Endothelial cell of umbilical vein (primary cell): ENCODE measurements around the gene PLEKHG7. TPM values are rescaled to one million over a fixed set of nuclear protein-coding genes. Genes with fewer than 3 reads are reported as not detected.

Experiments
- BruUV-seq: library from RNA; stranded (reverse); fragments of 400-500 nt; replicated peaks from 2 replicates; lab custom pipeline; 2021; lab: Mats Ljungman, UMichigan
- CTCF ChIA-PET: fragments of 300-600, 350-600 bp; sonication (Branson Sonifier 250); formaldehyde crosslinking; loops from one replicate; lab custom pipeline; 2021; ENCODE audit warnings: antibody characterized with exemption, inconsistent platforms; lab: Charles Lee
- POLR2A ChIA-PET: fragments of 300-600, 350-600 bp; sonication (Branson Sonifier 250); formaldehyde crosslinking; loops from one replicate; lab custom pipeline; 2021; ENCODE audit warnings: antibody characterized with exemption, inconsistent platforms; lab: Charles Lee
- DNase-seq: peaks from one replicate; pipeline ENCODE4 v3.0.0-alpha.2; 2011; ENCODE audit warnings: low read depth, low spot score
- FAIRE-seq: peaks from 2 replicates; lab custom pipeline; 2011; peaks lifted over from hg19 to GRCh38; lab: Jason Lieb, UNC
- H2AFZ ChIP-seq: 2 replicates; pipeline ENCODE4 v1.6.0; 2012; ENCODE audit warnings: low read depth, low read length, control low read depth, inconsistent platforms
- H3K27ac ChIP-seq: 2 replicates; pipeline ENCODE4 v1.5.1; 2011; ENCODE audit warnings: low read depth, mild to moderate bottlenecking, control low read depth, low read length, moderate library complexity; ENCODE audit not compliant: insufficient read depth
- H3K27me3 ChIP-seq, 2 experiments: 2 replicates each; pipeline versions ENCODE4 v1.6.0 to v1.6.1; 2011; ENCODE audit warnings: low read length in 2 of 2, mixed read lengths in 1 of 2; ENCODE audit not compliant: control insufficient read depth in 2 of 2, insufficient read depth in 2 of 2
- H3K36me3 ChIP-seq, 2 experiments: 2 replicates in 1 of 2; 3 replicates in 1 of 2; pipeline ENCODE4 v1.5.1; 2011; ENCODE audit warnings: low read length in 2 of 2, mild to moderate bottlenecking in 1 of 2, moderate library complexity in 1 of 2; ENCODE audit not compliant: control insufficient read depth in 2 of 2, insufficient read depth in 2 of 2; ENCODE audit errors: extremely low read depth in 1 of 2
- H3K4me1 ChIP-seq: 3 replicates; pipeline ENCODE4 v1.5.1; 2011; ENCODE audit warnings: mild to moderate bottlenecking, low read length; ENCODE audit not compliant: control insufficient read depth, insufficient read depth; ENCODE audit errors: extremely low read depth
- H3K4me2 ChIP-seq: 2 replicates; pipeline ENCODE4 v1.6.1; 2011; ENCODE audit warnings: low read length, control low read depth, mixed read lengths; ENCODE audit not compliant: insufficient read depth
- H3K4me3 ChIP-seq, 3 experiments: fragments of 200-600 bp in 1 of 3; sonication (generic), shearing (Covaris generic) in 1 of 3; replicated peaks in 1 of 3; 2 replicates each; pipeline ENCODE4 v1.5.1; 2011 to 2016; ENCODE audit warnings: control low read depth in 3 of 3, low read length in 3 of 3, mild to moderate bottlenecking in 2 of 3, inconsistent platforms in 1 of 3, low read depth in 1 of 3, moderate library complexity in 1 of 3; ENCODE audit not compliant: insufficient read depth in 1 of 3
- H3K79me2 ChIP-seq: 2 replicates; pipeline ENCODE4 v1.6.0; 2012; ENCODE audit warnings: low read length, inconsistent platforms; ENCODE audit not compliant: control insufficient read depth, insufficient read depth
- H3K9ac ChIP-seq: replicated peaks from 2 replicates; pipeline ENCODE3; 2011; ENCODE audit warnings: low read length, control low read depth; ENCODE audit not compliant: insufficient read depth; ENCODE audit errors: extremely low read depth
- H3K9me1 ChIP-seq: replicated peaks from 3 replicates; pipeline ENCODE4 v1.6.0; 2011; ENCODE audit warnings: mild to moderate bottlenecking, low read length; ENCODE audit not compliant: control insufficient read depth, insufficient read depth; ENCODE audit errors: extremely low read depth
- H3K9me3 ChIP-seq: replicated peaks from 2 replicates; pipeline ENCODE4 v1.5.1; 2012; ENCODE audit warnings: low read length, inconsistent platforms; ENCODE audit not compliant: control insufficient read depth, insufficient read depth
- H4K20me1 ChIP-seq: replicated peaks from 2 replicates; pipeline ENCODE3; 2011; ENCODE audit warnings: mild to moderate bottlenecking, low read length; ENCODE audit not compliant: control insufficient read depth, insufficient read depth; ENCODE audit errors: extremely low read depth
- CTCF ChIP-seq, 2 donors: IDR thresholded peaks; 1 replicate in 1 of 2; 2 replicates in 1 of 2; pipeline ENCODE4 v1.5.1; 2011; ENCODE audit warnings: low read length in 2 of 2, mild to moderate bottlenecking in 2 of 2, moderate library complexity in 2 of 2, control low read depth in 1 of 2, inconsistent platforms in 1 of 2, low read depth in 1 of 2; ENCODE audit not compliant: insufficient read depth in 1 of 2; ENCODE audit errors: extremely low read depth in 1 of 2
- EZH2 ChIP-seq: IDR thresholded peaks from 2 replicates; pipeline ENCODE4 v1.6.1; 2012; ENCODE audit warnings: borderline replicate concordance, low read depth, mild to moderate bottlenecking, moderate library complexity, low read length, inconsistent platforms; ENCODE audit not compliant: severe bottlenecking
- FOS ChIP-seq: IDR thresholded peaks from 2 replicates; pipeline ENCODE4 v1.6.1; 2011; ENCODE audit warnings: mild to moderate bottlenecking, low read length, moderate library complexity, borderline replicate concordance; ENCODE audit not compliant: insufficient read depth
- GATA2 ChIP-seq: IDR thresholded peaks from 2 replicates; pipeline ENCODE4 v1.7.0; 2011; ENCODE audit warnings: low read depth, mild to moderate bottlenecking, moderate library complexity, mixed read lengths, low read length; ENCODE audit not compliant: insufficient read length, insufficient read depth
- JUN ChIP-seq: IDR thresholded peaks from 2 replicates; pipeline ENCODE4 v1.6.1; 2011; ENCODE audit warnings: borderline replicate concordance, low read depth; ENCODE audit not compliant: insufficient read length, insufficient read depth
- MAX ChIP-seq: IDR thresholded peaks from 2 replicates; pipeline ENCODE4 v1.6.1; 2011; ENCODE audit not compliant: insufficient read depth, insufficient read length
- MYC ChIP-seq: IDR thresholded peaks from one replicate; pipeline ENCODE4 v1.6.1; 2011; ENCODE audit warnings: mild to moderate bottlenecking, low read depth, low read length
- POLR2A ChIP-seq: IDR thresholded peaks from 2 replicates; pipeline ENCODE4 v1.6.1; 2012; ENCODE audit warnings: low read depth, mild to moderate bottlenecking, control low read depth, low read length
- POLR2AphosphoS5 ChIP-seq: IDR thresholded peaks from 2 replicates; pipeline ENCODE4 v1.6.1; 2012; ENCODE audit warnings: low read depth, mild to moderate bottlenecking, control low read depth, low read length, moderate library complexity; ENCODE audit not compliant: insufficient read depth
- dilution Hi-C: fragments of 300-500 bp; cut with MboI; formaldehyde crosslinking; loops from one replicate; pipeline ENCODE4 v1.15.0; 2019; ENCODE audit warnings: low sequenced_read_pairs; ENCODE audit not compliant: extremely low pct_ligation_motif_present
- intact Hi-C: fragments of 100-400 bp; cut with micrococcal nuclease; formaldehyde crosslinking; loops from one replicate; pipeline ENCODE4 v1.10.0; 2022
- polyA plus RNA-seq, 4 experiments: library from polyadenylated mRNA; depleted of rRNA in 3 of 4; stranded (reverse) in 3 of 4; unstranded in 1 of 4; fragments of >200 nt; gene quantifications; 2 replicates each; pipeline versions ENCODE4 v1.2.1 to v1.2.3, GENCODE V29; 2011 to 2012; ENCODE audit warnings: missing spikeins in 1 of 4
- total RNA-seq: library from RNA; stranded (reverse); gene quantifications from 2 replicates; pipeline ENCODE4 v1.2.3, GENCODE V29; 2021

The PLEKHG7 gene
- total and polyA plus RNA-seq, 2 donors (not counting 3 experiments of a cell fraction or from before 2014, with no cell fraction given), result not detected

- no peak overlapping the region for H3K9ac ChIP-seq
- TF ChIP-seq EZH2, result no peak
- CTCF ChIA-PET, result no interaction called here
- dilution Hi-C loops, result no loop called here
- no peak overlapping the region for H3K4me3 ChIP-seq
- intact Hi-C loops, result no loop called here
- DNase-seq, result no peak
- H3K27me3 ChIP-seq, result peaks cover 0 to 1% of the 10 kb centered on the region in 2 experiments
- no peaks in the 10 kb centered on the region for H3K9me3 ChIP-seq
- BruUV-seq, result no TSS peak
- no peak overlapping the region for H2AFZ ChIP-seq
- H4K20me1 ChIP-seq, result no peaks in the 10 kb centered on the region
- POLR2A ChIA-PET, result no interaction called here
- H3K9me1 ChIP-seq, result no peaks in the 10 kb centered on the region
- H3K27ac ChIP-seq, result no peak overlapping the region
- no peaks in the 10 kb centered on the region for H3K79me2 ChIP-seq
- FAIRE-seq, result no peak
- H3K36me3 ChIP-seq, result no peaks in the 10 kb centered on the region
- H3K4me2 ChIP-seq, result no peak overlapping the region
- no peaks in the 10 kb centered on the region for H3K4me1 ChIP-seq
These were observed 27.5 kb upstream of the PLEKHG7 start for GRCh38 chr12:92675092-92675865.

GRCh38 chr12:92676710-92677109, 26.1 kb upstream of the PLEKHG7 start:
- Histone ChIP-seq H3K27me3 (no peaks in the 10 kb centered on the region), H3K36me3 (no peaks in the 10 kb centered on the region), H3K9me3 (no peaks in the 10 kb centered on the region), H3K4me2 (no peak overlapping the region), H3K79me2 (no peaks in the 10 kb centered on the region), H3K27ac (no peak overlapping the region), H3K4me3 (no peak overlapping the region), H3K9ac (no peak overlapping the region), H4K20me1 (no peaks in the 10 kb centered on the region), H3K9me1 (no peaks in the 10 kb centered on the region), H3K4me1 (no peaks in the 10 kb centered on the region), H2AFZ (no peak overlapping the region)
- POLR2A ChIA-PET, result no interaction called here
- DNase-seq (no peak), FAIRE-seq (no peak)
- BruUV-seq, result no TSS peak
- intact Hi-C loops (no loop called here), dilution Hi-C loops (no loop called here)
- no peak for TF ChIP-seq GATA2
- no peak for TF ChIP-seq MAX
- no peak for TF ChIP-seq MYC
- TF ChIP-seq JUN, result no peak
- TF ChIP-seq CTCF (IDR thresholded peaks at IDR 0.05; ENCODE audit: extremely low read depth in 1 of 2, insufficient read depth in 1 of 2, low read depth in 1 of 2, low read length in 2 of 2), result no peak
- no peak for TF ChIP-seq POLR2A
- TF ChIP-seq POLR2AphosphoS5, result no peak
- TF ChIP-seq FOS, result no peak
- no peak for TF ChIP-seq EZH2
- CTCF ChIA-PET, result interaction anchor here (1.0 to 1.4 kb wide), 2 partner anchors 11 to 17 kb away, joined by 3 to 4 read pairs; no protein-coding TSS in a partner anchor
